GOT3 (cell line): Measurements from ENCODE around the gene SH3GLB2.
"Not testable (repeated sequence)": the region's sequence is repeated elsewhere in the genome, so short reads cannot be mapped to it uniquely, and the experiment has no call there.

Experiments
- DNase-seq: peaks from one replicate; lab custom pipeline; 2025; ENCODE audit warnings: mixed read lengths; lab: John Stamatoyannopoulos, UW

Gene SH3GLB2

GRCh38 chr9:128998462-128998861, 29.7 kb downstream of the SH3GLB2 start:
- no peak for DNase-seq

GRCh38 chr9:128995791-128996190, 32.3 kb downstream of the SH3GLB2 start:
- no peak for DNase-seq

GRCh38 chr9:128992995-128993394, 35.1 kb downstream of the SH3GLB2 start:
- no peak for DNase-seq

GRCh38 chr9:128987805-128988204, 40.3 kb downstream of the SH3GLB2 start:
- no peak for DNase-seq

- no peak for DNase-seq
Observed at GRCh38 chr9:128986671-128987070, 41.5 kb downstream of the SH3GLB2 start.

- DNase-seq: no peak
Observed at GRCh38 chr9:128983536-128983935, 44.6 kb downstream of the SH3GLB2 start.

GRCh38 chr9:128979111-128979510, 49.0 kb downstream of the SH3GLB2 start:
- DNase-seq: no peak

GRCh38 chr9:128972956-128973355, 55.2 kb downstream of the SH3GLB2 start:
- no peak for DNase-seq

GRCh38 chr9:128969491-128969890, 58.6 kb downstream of the SH3GLB2 start:
- DNase-seq: no peak

- DNase-seq: not testable (repeated sequence)
Observed at GRCh38 chr9:128961403-128961802, 66.7 kb downstream of the SH3GLB2 start.
